EH (cell line): ENCODE data around the gene AK1.

Source experiments
- DNase-seq: peaks from one replicate; pipeline ENCODE4 v3.0.0-alpha.2; 2015; ENCODE audit warnings: low read depth

Gene AK1

DNA sequence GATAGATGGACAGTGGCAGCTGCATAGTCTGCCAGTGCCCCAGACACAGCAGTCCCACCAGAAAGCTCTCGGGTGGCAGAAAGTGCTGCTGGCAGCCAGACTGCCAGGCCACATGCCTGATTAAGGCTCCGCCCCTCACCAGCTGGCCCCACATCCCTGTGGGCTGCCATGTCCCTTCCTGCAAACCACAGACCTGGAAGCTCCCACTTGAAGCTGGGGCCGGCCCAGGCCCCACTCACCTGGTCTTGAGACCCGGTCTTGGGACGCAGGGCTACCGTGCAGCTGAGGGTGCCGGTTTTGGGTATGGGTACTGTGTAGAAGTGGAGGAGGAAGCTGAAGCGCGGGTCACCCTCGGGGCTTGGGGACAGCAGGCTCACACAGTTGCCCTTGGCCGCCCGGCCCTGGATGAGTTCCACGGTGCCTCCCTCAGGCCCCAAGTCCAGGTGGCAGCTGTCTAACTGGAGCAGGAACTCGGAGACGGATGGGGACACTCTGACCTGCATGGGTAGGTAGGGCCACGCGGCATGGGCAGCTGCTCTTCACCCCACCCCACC is 59.5 kb downstream of the AK1 start:
- DNase-seq: no peak

GRCh38 chr9:127816728-127817127 is 60.7 kb downstream of the AK1 start:
- DNase-seq: no peak
